ENCODE data around the gene USH2A. TPM values are rescaled to one million over a fixed set of nuclear protein-coding genes. Genes with fewer than 3 reads are reported as not detected.

The USH2A gene
- total RNA-seq, 4 donors from 2014 or later, result 0.39 TPM; not detected in 3

GRCh38 chr1:216081445-216081844, 341.8 kb downstream of the USH2A start:
- TF ChIP-seq EP300 (IDR thresholded peaks at IDR 0.05) (no peak), POLR2AphosphoS5 (IDR thresholded peaks at IDR 0.05) (no peak), CTCF (IDR thresholded peaks at IDR 0.05) (no peak)
- no peak for ATAC-seq
- 62 to 82% methylated on average over 3 to 5 of the region's 5 CpGs for WGBS, 2 donors (ENCODE audit: low coverage in 1 of 2)

GRCh38 chr1:216076751-216077150, 346.5 kb downstream of the USH2A start:
- WGBS, 2 donors (ENCODE audit: low coverage in 1 of 2), result 63 to 82% methylated on average over 2 of the region's 2 CpGs
- Histone ChIP-seq H3K27ac (no peak overlapping the region), H3K4me3 (no peak overlapping the region), H3K9me3 (no peaks in the 10 kb centered on the region), H3K36me3 (no peaks in the 10 kb centered on the region), H3K27me3 (no peaks in the 10 kb centered on the region), H3K4me1 (no peaks in the 10 kb centered on the region)
- no peak for TF ChIP-seq POLR2AphosphoS5 (IDR thresholded peaks at IDR 0.05)
- TF ChIP-seq POLR2A (IDR thresholded peaks at IDR 0.05), result no peak
- TF ChIP-seq EP300 (IDR thresholded peaks at IDR 0.05), result no peak
- TF ChIP-seq CTCF (IDR thresholded peaks at IDR 0.05), result no peak
- ATAC-seq, result no peak

More at GRCh38 chr1:216081445-216081844, 341.8 kb downstream of the USH2A start:
- Histone ChIP-seq H3K27ac (no peak overlapping the region), H3K4me3 (no peak overlapping the region), H3K36me3 (no peaks in the 10 kb centered on the region), H3K9me3 (no peaks in the 10 kb centered on the region), H3K4me1 (no peaks in the 10 kb centered on the region), H3K27me3 (no peaks in the 10 kb centered on the region)

GRCh38 chr1:216075339-216075738, 347.9 kb downstream of the USH2A start:
- Histone ChIP-seq H3K36me3 (no peaks in the 10 kb centered on the region), H3K27ac (no peak overlapping the region), H3K4me1 (no peaks in the 10 kb centered on the region), H3K9me3 (no peaks in the 10 kb centered on the region), H3K27me3 (no peaks in the 10 kb centered on the region), H3K4me3 (no peak overlapping the region)
- TF ChIP-seq CTCF (IDR thresholded peaks at IDR 0.05) (no peak), EP300 (IDR thresholded peaks at IDR 0.05) (no peak), POLR2AphosphoS5 (IDR thresholded peaks at IDR 0.05) (no peak), POLR2A (IDR thresholded peaks at IDR 0.05) (no peak)
- no peak for ATAC-seq
- WGBS, 2 donors (ENCODE audit: low coverage in 1 of 2), result 82 to 93% methylated on average over 2 to 3 of the region's 3 CpGs

- ATAC-seq, result no peak
- no peaks in the 10 kb centered on the region for H3K36me3 ChIP-seq
- TF ChIP-seq POLR2AphosphoS5 (IDR thresholded peaks at IDR 0.05), result no peak
- TF ChIP-seq EP300 (IDR thresholded peaks at IDR 0.05), result no peak
- TF ChIP-seq POLR2A (IDR thresholded peaks at IDR 0.05), result no peak
- no peak for TF ChIP-seq CTCF (IDR thresholded peaks at IDR 0.05)
Observed at GRCh38 chr1:216073793-216074595, 349.3 kb downstream of the USH2A start.

GRCh38 chr1:216071262-216071661, 352.0 kb downstream of the USH2A start:
- 72 to 82% methylated on average over 3 of the region's 3 CpGs for WGBS, 2 donors (ENCODE audit: low coverage in 1 of 2)
- H3K4me3 ChIP-seq, result no peak overlapping the region
- TF ChIP-seq POLR2AphosphoS5 (IDR thresholded peaks at IDR 0.05) (no peak), POLR2A (IDR thresholded peaks at IDR 0.05) (no peak), EP300 (IDR thresholded peaks at IDR 0.05) (no peak), CTCF (IDR thresholded peaks at IDR 0.05) (no peak)
- H3K27me3 ChIP-seq, result no peaks in the 10 kb centered on the region
- H3K36me3 ChIP-seq, result no peaks in the 10 kb centered on the region
- H3K27ac ChIP-seq, result no peak overlapping the region
- no peak for ATAC-seq
- no peaks in the 10 kb centered on the region for H3K9me3 ChIP-seq
- H3K4me1 ChIP-seq, result no peaks in the 10 kb centered on the region

More at GRCh38 chr1:216073793-216074595, 349.3 kb downstream of the USH2A start:
- H3K9me3 ChIP-seq, result no peaks in the 10 kb centered on the region
- H3K4me3 ChIP-seq, result no peak overlapping the region
- 78 to 88% methylated on average over 7 to 8 of the region's 8 CpGs for WGBS, 2 donors (ENCODE audit: low coverage in 1 of 2)
- no peaks in the 10 kb centered on the region for H3K4me1 ChIP-seq
- no peak overlapping the region for H3K27ac ChIP-seq
- H3K27me3 ChIP-seq, result no peaks in the 10 kb centered on the region

All from gastroesophageal sphincter (tissue), 4 donors.